Smooth muscle cell (in vitro differentiated cells): Measurements from ENCODE around the gene SLC66A2. TPM values are rescaled to one million over a fixed set of nuclear protein-coding genes. Genes with fewer than 3 reads are reported as not detected.
"Not testable (repeated sequence)": the region's sequence is repeated elsewhere in the genome, so short reads cannot be mapped to it uniquely, and the experiment has no call there.

Experiments used
- DNase-seq: peaks from one replicate; lab custom pipeline; 2025; ENCODE audit not compliant: unreplicated experiment; lab: John Stamatoyannopoulos, UW
- H2AFZ ChIP-seq: fragments of 200-600 bp; sonication (generic); 2 replicates; pipeline ENCODE4 v1.6.0; 2016; ENCODE audit warnings: antibody characterized with exemption, low read depth, mild to moderate bottlenecking
- H3F3A ChIP-seq: fragments of 200-600 bp; sonication (generic); 2 replicates; pipeline ENCODE4 v1.6.0; 2017; ENCODE audit warnings: antibody characterized with exemption, low read depth
- H3K27ac ChIP-seq: fragments of 200-600 bp; sonication (generic); 2 replicates; pipeline ENCODE4 v1.5.1; 2016; ENCODE audit warnings: low read depth, mild to moderate bottlenecking
- H3K27me3 ChIP-seq: fragments of 200-600 bp; sonication (generic); 2 replicates; pipeline ENCODE4 v1.6.1; 2016; ENCODE audit warnings: low read depth, mild to moderate bottlenecking
- H3K36me3 ChIP-seq: fragments of 200-600 bp; sonication (generic); 2 replicates; pipeline ENCODE4 v1.5.1; 2016; ENCODE audit warnings: low read depth
- H3K4me1 ChIP-seq: fragments of 200-600 bp; sonication (generic); 2 replicates; pipeline ENCODE4 v1.5.1; 2016; ENCODE audit warnings: low read depth
- H3K4me2 ChIP-seq: fragments of 200-600 bp; sonication (generic); 2 replicates; pipeline ENCODE4 v1.6.0; 2016; ENCODE audit warnings: mild to moderate bottlenecking
- H3K4me3 ChIP-seq: fragments of 200-600 bp; sonication (generic); 2 replicates; pipeline ENCODE4 v1.5.1; 2016; ENCODE audit warnings: mild to moderate bottlenecking
- H3K79me2 ChIP-seq: fragments of 200-600 bp; sonication (generic); 2 replicates; pipeline ENCODE4 v1.6.0; 2016; ENCODE audit warnings: low read depth, mild to moderate bottlenecking
- H3K9ac ChIP-seq: fragments of 200-600 bp; sonication (generic); 2 replicates; pipeline ENCODE4 v1.6.0; 2016; ENCODE audit warnings: low read depth
- H3K9me3 ChIP-seq: fragments of 200-600 bp; sonication (generic); replicated peaks from 2 replicates; pipeline ENCODE4 v1.5.1; 2016; ENCODE audit warnings: low read depth
- H4K20me1 ChIP-seq: fragments of 200-600 bp; sonication (generic); 2 replicates; pipeline ENCODE4 v1.6.0; 2016; ENCODE audit warnings: low read depth
- CTCF ChIP-seq: fragments of 200-600 bp; sonication (generic); IDR thresholded peaks from 2 replicates; pipeline ENCODE4 v1.5.1; 2017; ENCODE audit warnings: borderline replicate concordance, mild to moderate bottlenecking, antibody characterized with exemption; ENCODE audit not compliant: insufficient read depth, poor library complexity, severe bottlenecking
- WGBS: methylation state at CpG from one replicate; pipeline ENCODE4 v1.1.7; 2016; ENCODE audit warnings: low lambda C conversion rate; 5-methylcytosine and 5-hydroxymethylcytosine counted together
- polyA plus RNA-seq: library from polyadenylated mRNA; unstranded; fragments of >200 nt; fragmentation: Nextera tagmentation; extraction: Ambion mirVana; gene quantifications from 2 replicates; pipeline ENCODE4 v1.2.1, GENCODE V29; 2016
- total RNA-seq: library from RNA; depleted of rRNA; stranded (reverse); fragments of >200 nt; gene quantifications from 2 replicates; pipeline ENCODE4 v1.2.3, GENCODE V29; 2014

The SLC66A2 gene
- total and polyA plus RNA-seq, 2 experiments from 2014 or later, result 23.6 to 37.9 TPM

GRCh38 chr18:79961527-79962291, 10.3 kb upstream of the SLC66A2 start:
- Histone ChIP-seq H3K9ac (peak overlapping the region; percentile 28), H3K4me1 (peaks cover 14% of the 10 kb centered on the region), H3K4me2 (peak overlapping the region; percentile 42), H3K4me3 (no peak overlapping the region), H3K27me3 (no peaks in the 10 kb centered on the region), H3K36me3 (no peaks in the 10 kb centered on the region), H4K20me1 (no peaks in the 10 kb centered on the region), H3K9me3 (no peaks in the 10 kb centered on the region), H2AFZ (no peak overlapping the region), H3K27ac (peak overlapping the region; percentile 78), H3F3A (peaks cover 24% of the 10 kb centered on the region), H3K79me2 (peaks cover 3% of the 10 kb centered on the region)
- TF ChIP-seq CTCF, result no peak
- no peak for DNase-seq
- WGBS, result 45% methylated on average over 29 of the region's 29 CpGs

- Histone ChIP-seq H3K4me2 (peak overlapping the region; percentile 42), H3F3A (peaks cover 24% of the 10 kb centered on the region), H3K9me3 (no peaks in the 10 kb centered on the region), H3K9ac (no peak overlapping the region), H3K79me2 (no peaks in the 10 kb centered on the region), H3K27me3 (no peaks in the 10 kb centered on the region), H4K20me1 (no peaks in the 10 kb centered on the region), H3K27ac (peak overlapping the region; percentile 78), H3K4me1 (peaks cover 14% of the 10 kb centered on the region), H3K36me3 (no peaks in the 10 kb centered on the region), H3K4me3 (no peak overlapping the region), H2AFZ (no peak overlapping the region)
- DNase-seq, result no peak
- WGBS, result 92% methylated on average over 16 of the region's 16 CpGs
- no peak for TF ChIP-seq CTCF
Measured at GRCh38 chr18:79960921-79961526, 9.6 kb upstream of the SLC66A2 start.

GRCh38 chr18:79960161-79960801, 8.8 kb upstream of the SLC66A2 start:
- Histone ChIP-seq H3K4me3 (peak overlapping the region; percentile 19), H3F3A (peaks cover 24% of the 10 kb centered on the region), H3K4me2 (peak overlapping the region; percentile 69), H3K27ac (peak overlapping the region; percentile 78), H3K4me1 (peaks cover 14% of the 10 kb centered on the region)
- WGBS, result 11% methylated on average over 12 of the region's 12 CpGs
- DNase-seq, H2AFZ ChIP-seq, H3K27me3 ChIP-seq, H3K79me2 ChIP-seq, H3K9ac ChIP-seq, H3K36me3 ChIP-seq, H4K20me1 ChIP-seq, H3K9me3 ChIP-seq: not testable (repeated sequence)

GRCh38 chr18:79958981-79959380, 7.5 kb upstream of the SLC66A2 start:
- H3K36me3 ChIP-seq, result no peaks in the 10 kb centered on the region
- no peak overlapping the region for H3K4me3 ChIP-seq
- no peaks in the 10 kb centered on the region for H3K27me3 ChIP-seq
- WGBS, result 91% methylated on average over 2 of the region's 2 CpGs
- H3K79me2 ChIP-seq, result no peaks in the 10 kb centered on the region
- no peak overlapping the region for H2AFZ ChIP-seq
- no peak overlapping the region for H3K4me2 ChIP-seq
- no peak overlapping the region for H3K9ac ChIP-seq
- DNase-seq, result no peak
- peaks cover 14% of the 10 kb centered on the region for H3K4me1 ChIP-seq
- H3K27ac ChIP-seq, result no peak overlapping the region
- no peaks in the 10 kb centered on the region for H3K9me3 ChIP-seq
- peaks cover 24% of the 10 kb centered on the region for H3F3A ChIP-seq
- H4K20me1 ChIP-seq, result no peaks in the 10 kb centered on the region
- TF ChIP-seq CTCF, result no peak
